Stimulated activated CD4-positive, alpha-beta T cell treated with anti-CD3 and anti-CD28 coated beads, Interleukin-2, amount 100 ng/mL, for 48 hours (primary cell): ENCODE results near the gene GRN.
"Not testable (repeated sequence)": the region's sequence is repeated elsewhere in the genome, so short reads cannot be mapped to it uniquely, and the experiment has no call there.

Source experiments
- DNase-seq, 2 donors: peaks; one replicate each; pipeline ENCODE4 v3.0.0-alpha.2; 2020

GRN gene

GRCh38 chr17:44384823-44385286, 39.8 kb downstream of the GRN start:
- DNase-seq: no peak

GRCh38 chr17:44385287-44386181, 40.4 kb downstream of the GRN start:
- peak; percentile 85 to 87 for DNase-seq

GRCh38 chr17:44386182-44386525, 41.1 kb downstream of the GRN start:
- DNase-seq: no peak

- no peak for DNase-seq
Observed at GRCh38 chr17:44387804-44388203, 42.7 kb downstream of the GRN start.

- DNase-seq: no peak
Observed at GRCh38 chr17:44389281-44389680, 44.2 kb downstream of the GRN start, which contains the start of gene ITGA2B. Gene ITGA2B (minus strand): TSS chr17:44389649. CDS start chr17:44389473, 176 bp downstream.

- no peak for DNase-seq
Observed at GRCh38 chr17:44389723-44390202, 44.7 kb downstream of the GRN start.

GRCh38 chr17:44390250-44390870, 45.3 kb downstream of the GRN start:
- DNase-seq: no peak

- DNase-seq: not testable (repeated sequence)
Observed at GRCh38 chr17:44394112-44394511, 49.0 kb downstream of the GRN start.

- no peak for DNase-seq
Observed at GRCh38 chr17:44394833-44395232, 49.7 kb downstream of the GRN start.

GRCh38 chr17:44396946-44397345, 51.8 kb downstream of the GRN start:
- no peak for DNase-seq

- DNase-seq: no peak
Observed at GRCh38 chr17:44397479-44398440, 52.7 kb downstream of the GRN start.

GRCh38 chr17:44398692-44399691, 53.9 kb downstream of the GRN start:
- DNase-seq: no peak

- DNase-seq: no peak
Observed at GRCh38 chr17:44400226-44400847, 55.2 kb downstream of the GRN start.
